GM12878 (cell line): ENCODE data around the gene PPFIBP1.

Source experiments
- BRCA1 ChIP-seq: IDR thresholded peaks from 2 replicates; pipeline ENCODE4 v1.6.1; 2011; ENCODE audit warnings: low read depth, low read length, improper control_type of control experiment
- CREM ChIP-seq: IDR thresholded peaks from 2 replicates; pipeline ENCODE4 v1.6.1; 2014; ENCODE audit warnings: antibody characterized with exemption, low read depth
- EP300 ChIP-seq, 2 experiments: fragments of 150-350 bp in 1 of 2; IDR thresholded peaks; 2 replicates each; pipeline ENCODE4 v1.6.1; 2011 to 2012; ENCODE audit warnings: low read depth in 2 of 2, low read length in 2 of 2, borderline replicate concordance in 1 of 2, improper control_type of control experiment in 1 of 2, inconsistent platforms in 1 of 2; ENCODE audit not compliant: control insufficient read depth in 1 of 2
- POLR2A ChIP-seq: IDR thresholded peaks from 2 replicates; pipeline ENCODE4 v1.6.1; 2011; ENCODE audit warnings: low read depth, mild to moderate bottlenecking, low read length
- POLR2AphosphoS5 ChIP-seq: IDR thresholded peaks from 2 replicates; pipeline ENCODE4 v1.6.1; 2011; ENCODE audit warnings: mild to moderate bottlenecking, low read length, inconsistent platforms
- RAD51 ChIP-seq: fragments of 450-650 bp; IDR thresholded peaks from 2 replicates; pipeline ENCODE4 v1.6.1; 2016; ENCODE audit warnings: moderate library complexity, mild to moderate bottlenecking, inconsistent platforms
- TF ChIP-seq, protein P1 (sequence below), 3 experiments: IDR thresholded peaks in 2 of 3; conservative IDR thresholded peaks in 1 of 3; 2 replicates each; pipeline ENCODE4 v1.5.1; 2011; ENCODE audit warnings: low read depth in 3 of 3, low read length in 3 of 3, mild to moderate bottlenecking in 3 of 3, control low read depth in 2 of 3, moderate library complexity in 2 of 3, inconsistent platforms in 1 of 3, mixed read lengths in 1 of 3; ENCODE audit not compliant: control insufficient read depth in 2 of 3, insufficient read depth in 1 of 3; ENCODE audit errors: extremely low read depth in 1 of 3

DNA sequence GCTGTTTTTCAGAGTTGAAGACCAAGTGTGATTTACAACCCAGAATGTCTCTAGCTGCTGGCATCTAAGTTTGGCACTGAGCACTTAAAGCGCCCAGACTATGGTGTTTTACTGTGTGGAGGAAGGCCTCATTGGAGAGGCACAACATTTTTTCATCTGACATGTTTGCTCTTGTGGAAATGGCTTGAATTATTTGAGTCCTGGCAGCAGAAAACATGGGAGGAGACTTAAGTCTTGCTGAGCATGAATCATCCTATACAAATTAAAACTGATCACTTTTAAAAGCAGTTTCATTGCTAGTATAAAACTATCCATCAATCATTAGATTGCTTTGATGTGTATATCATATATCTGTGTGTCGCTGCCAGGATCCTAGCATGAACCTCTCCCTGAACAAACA is 86.4 kb downstream of the PPFIBP1 start:
- TF ChIP-seq, protein P1, sequence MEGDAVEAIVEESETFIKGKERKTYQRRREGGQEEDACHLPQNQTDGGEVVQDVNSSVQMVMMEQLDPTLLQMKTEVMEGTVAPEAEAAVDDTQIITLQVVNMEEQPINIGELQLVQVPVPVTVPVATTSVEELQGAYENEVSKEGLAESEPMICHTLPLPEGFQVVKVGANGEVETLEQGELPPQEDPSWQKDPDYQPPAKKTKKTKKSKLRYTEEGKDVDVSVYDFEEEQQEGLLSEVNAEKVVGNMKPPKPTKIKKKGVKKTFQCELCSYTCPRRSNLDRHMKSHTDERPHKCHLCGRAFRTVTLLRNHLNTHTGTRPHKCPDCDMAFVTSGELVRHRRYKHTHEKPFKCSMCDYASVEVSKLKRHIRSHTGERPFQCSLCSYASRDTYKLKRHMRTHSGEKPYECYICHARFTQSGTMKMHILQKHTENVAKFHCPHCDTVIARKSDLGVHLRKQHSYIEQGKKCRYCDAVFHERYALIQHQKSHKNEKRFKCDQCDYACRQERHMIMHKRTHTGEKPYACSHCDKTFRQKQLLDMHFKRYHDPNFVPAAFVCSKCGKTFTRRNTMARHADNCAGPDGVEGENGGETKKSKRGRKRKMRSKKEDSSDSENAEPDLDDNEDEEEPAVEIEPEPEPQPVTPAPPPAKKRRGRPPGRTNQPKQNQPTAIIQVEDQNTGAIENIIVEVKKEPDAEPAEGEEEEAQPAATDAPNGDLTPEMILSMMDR (IDR thresholded peaks at IDR 0.05 in 2 of 3, conservative IDR thresholded peaks at IDR 0.05 in 1 of 3; ENCODE audit: control insufficient read depth in 2 of 3, extremely low read depth in 1 of 3, insufficient read depth in 1 of 3, low read depth in 3 of 3, low read length in 3 of 3): no peak
- TF ChIP-seq POLR2A (no peak), RAD51 (no peak), EP300 (IDR thresholded peaks at IDR 0.05; ENCODE audit: borderline replicate concordance in 1 of 2, control insufficient read depth in 1 of 2, low read depth in 2 of 2, low read length in 2 of 2) (no peak), POLR2AphosphoS5 (no peak), CREM (no peak), BRCA1 (no peak)
